Astrocyte of the spinal cord (primary cell): ENCODE measurements around the gene TRPC6.
A peak's percentile ranks its signal among the peaks of the same experiment; 100 is the strongest.
"Not testable (repeated sequence)": the region's sequence is repeated elsewhere in the genome, so short reads cannot be mapped to it uniquely, and the experiment has no call there.

Source experiments
- DNase-seq: peaks from one replicate; pipeline ENCODE4 v3.0.0; 2011; ENCODE audit warnings: low read depth, low spot score
- H3K4me3 ChIP-seq: 2 replicates; pipeline ENCODE4 v1.5.1; 2011; ENCODE audit warnings: low read depth, mild to moderate bottlenecking, low read length, moderate library complexity
- in situ Hi-C: cut with HindIII; loops from 2 replicates; pipeline ENCODE4 v1.10.0; 2017; ENCODE audit warnings: low sequenced_read_pairs
- TF ChIP-seq, protein P1 (sequence below): IDR thresholded peaks from 2 replicates; pipeline ENCODE4 v1.5.1; 2012; ENCODE audit warnings: low read depth, mild to moderate bottlenecking, low read length, inconsistent platforms

Gene TRPC6

DNA sequence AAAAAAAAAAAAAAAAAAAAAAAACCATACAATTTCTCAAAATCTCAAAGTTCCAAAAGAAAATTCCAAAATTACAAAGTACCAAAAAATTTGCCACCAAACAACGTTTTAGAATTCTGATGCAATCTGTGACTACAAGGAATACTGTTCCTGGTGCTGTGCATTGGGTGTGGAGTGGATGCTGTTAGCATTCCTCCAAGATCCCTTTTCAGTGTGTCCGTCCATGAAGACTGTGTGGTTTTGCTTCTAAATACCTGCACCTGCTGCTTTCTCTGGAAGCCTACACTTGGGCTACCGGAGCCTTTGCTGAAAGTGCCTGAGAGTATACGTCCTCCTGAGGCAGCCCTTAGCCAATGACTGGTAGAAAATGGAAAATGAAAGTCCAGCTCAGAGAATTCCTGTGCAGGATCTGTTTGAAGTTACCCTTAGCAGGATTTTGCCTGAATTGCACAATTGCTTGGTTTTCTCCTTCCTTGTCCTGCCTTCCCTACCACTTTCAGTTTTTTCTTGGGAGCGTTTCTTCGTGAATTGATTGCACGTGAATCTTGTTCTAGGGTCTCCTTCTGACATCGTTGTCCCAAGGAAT, 140.8 kb downstream of the TRPC6 start:
- in situ Hi-C loops, result no loop called here
- DNase-seq, result no peak
- TF ChIP-seq, protein P1, sequence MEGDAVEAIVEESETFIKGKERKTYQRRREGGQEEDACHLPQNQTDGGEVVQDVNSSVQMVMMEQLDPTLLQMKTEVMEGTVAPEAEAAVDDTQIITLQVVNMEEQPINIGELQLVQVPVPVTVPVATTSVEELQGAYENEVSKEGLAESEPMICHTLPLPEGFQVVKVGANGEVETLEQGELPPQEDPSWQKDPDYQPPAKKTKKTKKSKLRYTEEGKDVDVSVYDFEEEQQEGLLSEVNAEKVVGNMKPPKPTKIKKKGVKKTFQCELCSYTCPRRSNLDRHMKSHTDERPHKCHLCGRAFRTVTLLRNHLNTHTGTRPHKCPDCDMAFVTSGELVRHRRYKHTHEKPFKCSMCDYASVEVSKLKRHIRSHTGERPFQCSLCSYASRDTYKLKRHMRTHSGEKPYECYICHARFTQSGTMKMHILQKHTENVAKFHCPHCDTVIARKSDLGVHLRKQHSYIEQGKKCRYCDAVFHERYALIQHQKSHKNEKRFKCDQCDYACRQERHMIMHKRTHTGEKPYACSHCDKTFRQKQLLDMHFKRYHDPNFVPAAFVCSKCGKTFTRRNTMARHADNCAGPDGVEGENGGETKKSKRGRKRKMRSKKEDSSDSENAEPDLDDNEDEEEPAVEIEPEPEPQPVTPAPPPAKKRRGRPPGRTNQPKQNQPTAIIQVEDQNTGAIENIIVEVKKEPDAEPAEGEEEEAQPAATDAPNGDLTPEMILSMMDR, result no peak
- H3K4me3 ChIP-seq, result no peak overlapping the region

DNA sequence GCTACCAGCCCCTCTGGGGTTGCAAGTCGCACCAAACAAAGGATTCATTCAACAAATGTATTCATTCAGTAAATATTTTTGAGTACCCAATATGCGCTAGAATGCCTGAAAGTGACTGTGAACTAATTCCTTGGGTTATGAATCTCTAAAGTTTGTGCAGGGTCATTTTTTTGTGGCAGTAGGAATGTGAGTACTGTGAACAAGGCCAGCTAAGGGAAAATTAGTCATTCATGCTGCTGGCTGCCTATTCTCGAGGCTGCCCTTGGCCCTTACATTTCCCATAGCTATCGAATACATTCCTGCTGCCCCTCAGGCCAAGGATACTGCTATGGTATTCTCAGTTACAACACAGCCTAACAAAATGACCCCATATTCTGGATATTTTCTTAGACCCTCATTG, 141.6 kb downstream of the TRPC6 start:
- TF ChIP-seq, protein P1, result no peak
- in situ Hi-C loops, result no loop called here

DNA sequence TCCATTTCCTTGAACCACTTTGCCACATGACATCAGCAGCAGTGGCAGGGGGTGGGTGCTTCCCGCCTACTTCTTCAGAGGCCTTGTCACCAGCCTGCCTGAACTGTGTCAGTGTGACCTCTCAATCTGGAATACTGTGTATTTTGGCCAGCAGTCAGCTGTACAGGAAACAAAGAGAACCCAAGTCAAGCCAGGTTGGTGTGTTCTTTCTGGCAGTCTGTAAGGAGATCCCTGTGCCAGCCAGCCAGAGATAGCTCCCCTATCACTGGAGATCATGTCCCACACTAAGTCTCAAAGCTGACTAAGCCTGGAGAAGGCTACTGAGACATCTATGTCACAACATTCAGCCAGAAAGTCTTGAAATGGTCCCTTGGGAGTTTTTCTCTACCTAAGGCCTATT, 142.1 kb downstream of the TRPC6 start:
- no peak overlapping the region for H3K4me3 ChIP-seq
- TF ChIP-seq, protein P1, result no peak
- in situ Hi-C loops, result no loop called here
- DNase-seq, result no peak

More for the DNA sequence above, 141.6 kb downstream of the TRPC6 start:
- peak; percentile 65 for DNase-seq
- H3K4me3 ChIP-seq, result no peak overlapping the region

DNA sequence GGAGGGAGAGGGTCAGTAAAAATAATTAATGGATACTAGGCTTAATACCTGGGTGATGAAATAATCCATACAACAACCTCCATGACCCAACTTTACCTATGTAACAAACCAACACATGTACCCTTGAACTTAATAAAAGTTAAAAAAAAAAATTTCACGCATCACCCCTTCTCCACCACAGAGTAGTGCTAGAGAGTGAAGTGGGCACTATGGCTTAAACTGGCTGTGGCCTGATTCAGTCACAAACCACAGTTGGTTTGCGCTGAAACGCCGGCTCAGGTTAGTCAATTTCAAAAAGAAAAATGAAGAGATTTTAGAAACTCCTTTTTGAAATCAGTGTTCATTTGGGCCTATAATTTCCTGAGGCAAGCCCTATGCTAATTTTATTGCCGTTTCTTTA, 144.3 kb downstream of the TRPC6 start:
- TF ChIP-seq, protein P1, result no peak
- H3K4me3 ChIP-seq, result no peak overlapping the region
- in situ Hi-C loops, result no loop called here
- DNase-seq, result no peak

DNA sequence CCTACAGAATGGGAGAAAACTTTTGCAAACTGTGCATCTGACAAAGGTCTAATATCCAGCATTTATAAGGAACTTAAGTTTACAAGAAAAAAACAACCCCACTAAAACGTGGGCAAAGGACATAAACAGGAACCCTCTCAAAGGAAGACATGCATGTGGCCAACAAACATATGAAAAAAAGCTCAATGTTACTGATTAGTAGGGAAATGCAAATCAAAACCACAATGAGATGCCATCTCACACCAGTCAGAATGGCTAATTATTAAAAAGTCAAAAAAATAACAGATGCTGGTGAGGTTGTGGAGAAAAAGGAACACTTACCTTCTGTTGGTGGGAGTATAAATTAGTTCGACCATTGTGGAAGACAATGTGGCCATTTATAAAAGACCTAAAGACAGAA, 145.1 kb downstream of the TRPC6 start:
- in situ Hi-C loops, H3K4me3 ChIP-seq, DNase-seq: not testable (repeated sequence)

DNA sequence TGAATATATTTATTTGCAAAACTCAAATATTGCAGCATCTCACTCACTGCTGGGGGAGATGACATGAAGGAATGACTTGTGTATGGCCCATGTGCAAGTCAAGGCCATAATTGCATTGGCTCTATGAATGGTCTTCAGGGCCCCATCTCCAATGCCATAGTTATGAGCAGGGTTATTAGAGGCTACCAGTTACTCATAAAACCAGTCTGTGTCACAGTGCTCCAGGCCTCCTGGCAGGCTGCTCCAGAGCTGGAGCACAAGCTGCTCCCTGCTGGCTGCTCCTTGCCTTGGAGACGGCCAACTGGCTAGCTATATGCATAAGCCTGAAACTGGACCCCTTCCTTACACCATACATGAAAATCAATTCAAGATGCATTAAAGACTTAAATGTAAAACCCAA, 145.7 kb downstream of the TRPC6 start:
- in situ Hi-C loops, result no loop called here
- TF ChIP-seq, protein P1, result no peak
- H3K4me3 ChIP-seq, result no peak overlapping the region
- no peak for DNase-seq

DNA sequence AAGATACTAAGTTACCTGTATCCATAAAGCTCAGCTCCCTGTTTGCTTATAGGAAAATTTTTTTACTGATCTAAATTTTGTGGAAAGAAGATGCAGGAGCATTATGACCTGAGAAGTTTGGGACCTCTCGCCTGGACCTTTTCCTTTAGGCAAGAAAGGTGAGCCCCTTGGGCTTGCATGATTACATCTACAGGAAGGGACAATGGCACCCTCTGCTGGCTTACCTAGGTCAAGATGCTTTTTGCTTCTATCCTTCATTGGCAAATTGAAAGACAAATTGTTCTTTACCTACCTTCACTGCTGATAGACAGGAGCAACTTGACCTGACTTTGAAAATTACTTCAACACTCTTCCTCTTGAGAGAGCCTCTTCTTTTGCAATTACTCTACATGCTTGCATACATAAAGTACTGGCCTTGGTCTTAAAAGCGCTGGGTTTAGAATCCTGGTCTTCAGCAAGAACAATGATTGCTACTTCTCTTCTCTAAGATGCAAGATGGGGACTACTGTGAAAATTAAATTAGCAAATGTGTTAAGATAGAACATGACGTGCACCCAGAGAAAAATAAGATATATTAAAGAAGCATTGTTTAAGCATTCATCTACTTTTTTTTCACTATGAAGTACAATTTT, 147.2 kb downstream of the TRPC6 start:
- in situ Hi-C loops, result no loop called here
- TF ChIP-seq, protein P1, result peak; percentile 81

More for the DNA sequence above, 147.2 kb downstream of the TRPC6 start:
- peak; percentile 47 for DNase-seq
- no peak overlapping the region for H3K4me3 ChIP-seq
